ENCODE results near the gene LAMC1.

DNA sequence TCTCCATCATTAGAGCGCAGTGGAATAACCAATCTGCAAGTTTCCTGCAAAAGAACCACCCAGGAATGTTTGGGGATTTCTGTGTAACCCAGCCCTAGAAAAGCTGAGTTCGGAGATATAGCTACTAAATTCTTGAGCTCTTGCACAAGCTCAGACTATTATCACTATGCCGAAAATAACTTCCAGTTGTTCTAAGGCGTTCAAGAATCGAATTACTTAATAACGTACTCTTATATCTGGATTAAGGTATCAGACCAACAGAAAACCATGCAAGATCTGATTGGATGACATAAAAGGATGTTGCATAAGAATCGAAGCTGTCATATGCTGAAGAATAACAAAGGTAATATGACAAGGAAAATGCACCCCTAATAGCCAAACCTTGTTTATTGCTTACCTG, 155.3 kb downstream of the LAMC1 start:
- TF ChIP-seq, protein P1, sequence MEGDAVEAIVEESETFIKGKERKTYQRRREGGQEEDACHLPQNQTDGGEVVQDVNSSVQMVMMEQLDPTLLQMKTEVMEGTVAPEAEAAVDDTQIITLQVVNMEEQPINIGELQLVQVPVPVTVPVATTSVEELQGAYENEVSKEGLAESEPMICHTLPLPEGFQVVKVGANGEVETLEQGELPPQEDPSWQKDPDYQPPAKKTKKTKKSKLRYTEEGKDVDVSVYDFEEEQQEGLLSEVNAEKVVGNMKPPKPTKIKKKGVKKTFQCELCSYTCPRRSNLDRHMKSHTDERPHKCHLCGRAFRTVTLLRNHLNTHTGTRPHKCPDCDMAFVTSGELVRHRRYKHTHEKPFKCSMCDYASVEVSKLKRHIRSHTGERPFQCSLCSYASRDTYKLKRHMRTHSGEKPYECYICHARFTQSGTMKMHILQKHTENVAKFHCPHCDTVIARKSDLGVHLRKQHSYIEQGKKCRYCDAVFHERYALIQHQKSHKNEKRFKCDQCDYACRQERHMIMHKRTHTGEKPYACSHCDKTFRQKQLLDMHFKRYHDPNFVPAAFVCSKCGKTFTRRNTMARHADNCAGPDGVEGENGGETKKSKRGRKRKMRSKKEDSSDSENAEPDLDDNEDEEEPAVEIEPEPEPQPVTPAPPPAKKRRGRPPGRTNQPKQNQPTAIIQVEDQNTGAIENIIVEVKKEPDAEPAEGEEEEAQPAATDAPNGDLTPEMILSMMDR (conservative IDR thresholded peaks at IDR 0.05) = no peak
- TF ChIP-seq ZFX (IDR thresholded peaks at IDR 0.05) = no peak
